HG03066 (cell line): Measurements from ENCODE around the gene NACC2.
"Not testable (repeated sequence)": the region's sequence is repeated elsewhere in the genome, so short reads cannot be mapped to it uniquely, and the experiment has no call there.

Experiments
- ATAC-seq: cut with Tn5 transposase; IDR thresholded peaks from one replicate; pipeline ENCODE4 v1.9.1; 2021; ENCODE audit warnings: low read depth; ENCODE audit not compliant: unreplicated experiment

The NACC2 gene

DNA sequence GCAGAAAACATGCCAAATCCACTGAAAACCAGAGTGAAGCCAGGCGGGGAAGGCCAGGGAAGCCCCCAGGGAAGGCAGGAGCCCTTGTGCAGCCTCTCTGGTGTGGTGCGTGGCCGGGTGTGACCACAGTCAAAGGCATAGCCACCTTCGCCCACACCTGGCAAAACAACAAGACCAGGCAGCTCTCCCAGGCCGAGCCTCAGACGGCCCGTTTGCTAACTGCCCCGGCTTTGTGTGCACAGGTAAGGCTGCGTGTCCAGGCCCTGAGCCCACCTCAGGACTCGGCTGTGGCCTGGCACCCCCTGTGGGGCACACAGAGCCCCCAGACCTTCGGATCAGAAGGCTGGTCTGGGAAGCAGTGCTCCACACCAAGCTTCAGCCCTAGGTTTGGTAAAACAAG lies 17.5 kb upstream of the NACC2 start:
- no peak for ATAC-seq

DNA sequence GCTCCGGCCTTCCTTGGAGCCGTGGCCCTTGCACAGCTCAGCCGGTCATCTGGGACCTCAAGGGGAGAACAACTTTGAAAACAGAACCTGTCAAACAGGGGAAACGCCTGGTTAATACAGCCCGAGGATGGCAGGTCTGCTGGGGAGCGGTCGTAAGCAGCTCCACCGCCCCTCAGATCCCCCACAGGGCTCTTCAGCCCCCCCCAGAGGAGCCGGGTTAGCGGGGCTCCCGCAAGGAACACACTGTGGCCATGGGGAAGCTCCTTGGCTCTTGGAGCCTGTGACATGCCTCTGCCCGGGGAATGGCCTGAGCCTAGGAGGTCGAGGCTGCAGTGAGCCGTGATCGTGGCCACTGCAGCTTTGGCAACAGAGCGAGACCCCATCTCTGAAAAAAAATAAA lies 16.8 kb upstream of the NACC2 start:
- ATAC-seq, result no peak

DNA sequence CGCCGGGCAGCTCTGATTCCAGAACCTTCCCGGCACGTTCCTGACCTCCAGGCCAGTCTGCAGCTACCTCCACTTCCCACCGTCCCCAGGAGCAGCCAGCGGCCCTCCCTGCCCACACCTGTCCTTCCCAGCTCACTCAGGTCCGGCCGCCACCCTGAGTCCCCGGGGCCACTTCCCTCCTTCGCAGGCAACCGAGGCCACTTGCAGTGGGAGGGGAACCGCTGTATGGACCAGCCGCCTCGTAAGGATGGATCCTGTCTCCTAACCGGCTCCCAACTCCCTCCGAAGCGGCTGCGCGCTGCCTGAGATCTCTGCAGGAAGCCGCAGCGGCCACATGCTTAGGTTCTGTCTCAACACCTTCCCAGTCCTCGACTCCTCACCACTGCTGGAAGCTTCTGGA lies 16.1 kb upstream of the NACC2 start:
- ATAC-seq, result no peak

DNA sequence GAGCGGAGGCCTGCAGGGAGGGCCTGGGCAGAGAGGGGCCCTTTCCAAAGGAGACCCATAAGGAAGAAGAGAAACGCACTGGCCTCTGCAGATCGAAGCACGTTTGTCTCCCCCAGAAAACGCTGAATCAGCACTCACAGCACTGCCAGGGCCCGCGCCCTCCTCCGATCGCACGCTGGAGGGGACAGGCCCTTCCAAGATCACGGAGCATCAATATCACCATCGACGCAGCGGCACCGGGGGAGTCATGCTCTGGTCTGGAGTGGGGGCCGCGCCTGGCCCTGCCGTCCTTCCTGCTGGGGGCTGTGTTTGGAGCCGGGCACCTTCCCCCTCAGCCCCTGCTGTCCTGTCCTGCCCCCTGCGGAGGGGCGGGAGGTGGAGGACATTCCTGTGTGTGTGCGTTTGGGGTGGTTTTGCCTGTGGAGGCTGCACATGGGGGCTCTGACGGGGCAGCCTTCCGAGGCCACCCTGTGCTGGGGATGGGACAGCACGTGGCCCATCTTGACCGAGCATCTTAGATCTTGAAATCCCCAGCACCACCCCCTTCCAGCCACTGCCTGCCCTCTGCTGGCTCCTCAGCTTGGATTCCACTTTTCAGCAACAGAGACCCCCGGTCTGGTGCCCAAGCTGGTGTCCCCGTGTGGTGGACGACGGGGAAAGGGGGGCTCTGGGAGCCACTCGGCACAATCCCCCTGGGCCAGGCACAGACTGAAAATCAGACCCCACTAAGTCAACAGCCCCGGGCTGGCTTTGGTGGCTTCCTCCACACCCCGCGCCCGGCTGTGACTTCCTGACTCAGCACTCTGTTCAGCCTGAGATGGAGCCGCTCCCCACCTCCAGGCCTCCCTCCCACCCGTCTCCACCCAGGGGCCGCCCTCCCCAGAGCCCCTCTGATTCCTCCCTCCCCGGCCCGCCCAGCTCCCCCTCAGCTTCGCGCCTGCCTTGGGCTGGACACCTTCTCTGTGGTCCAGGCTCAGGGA lies 15.3 kb upstream of the NACC2 start:
- no peak for ATAC-seq

DNA sequence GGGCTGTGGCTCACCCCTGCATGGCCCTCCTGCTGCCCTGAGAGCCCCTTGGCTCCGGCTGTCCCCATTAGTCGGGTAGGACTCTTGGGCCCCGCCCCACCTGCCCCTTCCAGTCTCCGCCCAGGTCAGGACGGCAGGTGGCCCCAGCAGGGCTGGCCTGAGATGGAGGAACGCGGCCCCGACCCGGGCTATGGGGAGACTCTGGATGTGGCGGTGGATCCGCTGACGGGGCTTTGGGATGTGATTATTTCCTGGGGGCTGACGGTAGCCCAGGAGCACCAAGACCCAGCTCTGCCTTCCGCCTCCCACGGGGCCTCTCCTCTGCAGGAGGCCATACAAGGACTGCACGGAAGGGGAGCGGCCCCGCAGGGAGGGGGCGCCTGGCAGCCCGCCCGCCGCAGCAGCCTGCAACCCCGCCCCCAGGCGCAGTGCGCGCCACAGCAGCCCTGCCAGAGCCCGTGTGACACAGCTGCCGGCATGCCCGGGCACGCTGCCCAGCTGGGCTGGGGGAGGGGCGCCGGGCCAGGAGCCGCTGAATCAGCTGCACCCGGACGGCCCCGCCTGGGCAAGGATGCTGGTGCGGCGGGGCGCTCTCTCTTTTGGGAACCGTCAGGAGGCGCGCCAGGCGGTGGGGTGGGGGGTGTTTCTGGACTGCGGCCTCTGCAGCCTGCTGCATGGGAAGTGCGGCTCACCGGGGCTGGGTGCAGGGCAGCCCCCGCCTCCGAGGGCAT lies 14.4 kb upstream of the NACC2 start:
- ATAC-seq, result peak; percentile 60

DNA sequence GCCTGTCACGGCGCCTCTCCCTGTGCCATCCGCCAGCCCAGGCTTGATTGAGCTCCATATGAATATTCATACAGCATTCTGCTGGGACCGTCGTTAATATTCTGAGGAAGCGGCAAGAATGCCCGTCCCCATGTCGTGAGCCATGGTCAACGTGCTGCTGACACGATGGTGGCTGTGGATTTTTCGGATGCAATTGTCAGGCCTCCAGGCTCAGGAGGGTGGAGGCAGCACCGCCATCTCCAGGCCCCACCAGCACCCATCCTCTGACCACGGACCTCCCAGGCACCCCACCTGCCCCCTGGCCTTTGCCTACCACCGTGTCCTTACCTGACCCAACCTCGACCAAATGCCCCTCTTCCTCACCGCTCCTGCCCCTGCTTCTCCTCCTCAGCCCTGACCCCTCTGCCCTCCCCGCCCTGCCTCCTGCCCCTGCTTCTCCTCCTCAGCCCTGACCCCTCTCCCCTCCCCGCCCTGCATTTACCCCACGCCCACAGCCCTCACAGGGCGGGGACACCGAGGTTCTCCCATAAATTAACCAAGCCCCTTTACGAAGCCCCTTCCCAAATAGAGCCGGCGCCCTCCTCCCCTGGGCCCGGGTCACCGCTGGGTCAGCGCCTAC lies 13.7 kb upstream of the NACC2 start:
- ATAC-seq, result no peak

DNA sequence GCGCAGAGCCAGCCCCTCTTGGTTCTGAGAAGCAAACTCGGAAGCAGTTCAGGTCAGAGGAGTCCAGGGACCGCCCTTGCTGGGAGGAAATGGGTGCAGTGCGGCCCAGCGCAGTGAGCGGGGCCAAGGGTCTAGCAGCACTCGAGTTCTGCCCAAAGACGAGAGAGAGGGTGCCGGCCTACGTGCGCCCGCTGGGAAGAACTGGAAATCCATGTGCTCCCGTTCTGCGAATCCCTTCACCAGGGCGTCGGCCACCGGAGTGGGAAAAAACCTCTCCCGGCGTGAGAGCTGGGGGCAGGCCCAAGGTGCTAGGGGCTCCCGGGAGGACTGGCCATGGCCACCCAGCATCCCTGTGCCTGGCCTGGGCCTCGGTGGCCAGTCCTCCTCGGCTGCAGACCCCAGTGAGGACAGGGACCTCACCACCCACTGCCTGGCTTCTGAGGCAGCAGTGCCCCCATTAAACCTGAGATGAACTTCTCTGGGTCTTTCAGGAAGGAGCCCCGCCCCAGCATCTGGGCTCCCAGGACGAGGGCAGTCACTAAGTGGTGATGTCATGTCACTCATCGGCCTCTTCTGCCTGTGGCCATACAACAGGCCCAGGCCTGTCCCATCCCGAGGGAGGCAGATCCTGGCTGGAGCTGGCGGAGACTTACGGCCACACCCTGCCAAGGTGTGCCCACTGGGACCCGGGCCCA lies 13.0 kb upstream of the NACC2 start:
- no peak for ATAC-seq

DNA sequence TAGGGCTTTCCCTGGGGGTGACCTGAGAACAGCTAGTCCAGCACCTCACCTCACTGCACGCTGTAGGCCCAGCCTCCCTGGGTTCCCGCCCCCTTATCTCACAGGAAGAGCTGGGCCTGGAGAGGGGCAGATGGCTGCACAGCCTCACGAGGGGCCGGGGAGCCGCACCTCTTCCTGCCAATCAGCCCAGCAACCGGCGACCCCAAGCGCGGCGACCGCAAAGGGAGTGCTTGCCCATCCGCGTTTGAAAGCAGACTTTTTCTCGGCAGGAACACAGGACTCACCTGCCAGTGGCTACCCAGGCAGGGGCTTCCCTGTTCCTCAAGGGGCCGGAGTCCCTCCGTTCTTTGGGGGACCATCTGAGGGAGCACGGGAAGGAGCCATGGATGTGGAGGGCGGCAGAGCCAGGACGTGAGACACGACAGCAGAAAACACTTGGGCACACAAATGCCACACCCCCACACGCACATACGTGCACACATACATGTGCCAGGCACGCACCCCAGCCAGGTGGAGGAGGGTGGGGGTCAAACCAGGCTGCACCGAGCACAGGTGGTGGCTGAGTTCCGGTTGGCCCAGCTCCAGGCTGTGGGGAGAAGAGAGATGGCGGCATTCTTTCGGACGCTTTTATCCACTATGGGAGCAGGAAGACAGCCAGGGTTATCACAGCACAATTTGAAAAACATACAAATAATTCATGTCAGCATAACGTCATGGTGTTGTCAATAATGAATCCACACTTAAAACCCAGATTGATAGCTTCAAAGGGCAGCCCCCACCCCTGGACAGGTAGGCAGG lies 12.3 kb upstream of the NACC2 start:
- no peak for ATAC-seq

DNA sequence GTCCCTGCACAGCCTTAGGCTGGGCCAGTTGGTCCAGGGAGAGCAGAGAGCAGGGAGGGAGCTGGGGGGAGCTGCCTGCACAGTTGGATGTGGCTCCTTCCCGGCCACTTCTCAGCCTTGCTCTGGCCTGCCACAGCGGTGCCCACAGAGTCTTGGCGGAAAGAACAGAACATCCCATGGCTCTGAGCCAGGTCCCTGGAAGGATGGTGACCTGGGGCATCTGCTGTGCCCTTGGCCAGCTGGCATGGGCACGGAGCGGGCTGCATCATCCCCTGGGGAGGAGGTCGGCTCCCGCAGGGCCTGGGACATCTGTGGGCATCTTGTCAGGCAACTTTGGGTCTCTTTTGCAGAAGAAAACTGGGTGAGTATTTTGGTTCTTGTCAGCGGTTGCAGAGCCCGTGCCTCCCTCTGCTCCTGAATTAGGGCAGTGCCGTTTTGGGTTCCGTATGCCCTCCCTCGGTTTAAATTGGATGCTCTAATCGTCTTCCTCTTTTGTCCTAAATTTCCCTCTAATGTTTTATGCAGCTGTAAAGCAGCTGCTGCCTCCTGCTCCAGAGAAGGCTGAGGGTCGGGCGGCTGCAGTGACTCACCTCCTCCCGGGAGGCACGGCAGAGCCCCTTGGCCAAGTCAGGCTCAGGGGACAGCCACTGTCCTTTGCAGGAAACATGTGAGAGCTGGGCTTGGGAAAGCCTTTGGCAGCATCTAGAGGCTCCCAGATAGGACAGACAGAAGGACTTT lies 10.5 kb upstream of the NACC2 start:
- ATAC-seq, result no peak

DNA sequence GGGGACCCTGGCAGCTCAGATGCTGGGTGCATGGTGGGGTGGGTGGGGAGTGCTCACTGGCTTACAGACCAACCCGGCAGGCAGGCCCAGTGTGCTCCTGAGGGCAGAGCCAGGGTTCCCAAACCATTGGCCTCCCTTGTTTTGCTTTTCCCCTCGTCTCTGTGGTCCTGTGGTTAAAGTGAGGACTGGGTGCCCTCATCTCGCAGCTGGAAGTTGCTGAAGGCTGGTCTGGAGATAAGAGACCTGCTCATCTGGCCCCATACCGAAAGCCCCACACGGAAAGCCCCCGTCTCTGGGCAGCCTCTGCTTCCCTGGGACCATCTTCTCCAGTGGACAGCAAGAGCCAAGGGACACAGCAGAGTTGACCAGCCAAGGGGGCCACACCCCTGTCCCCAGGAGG lies 9.8 kb upstream of the NACC2 start:
- no peak for ATAC-seq

DNA sequence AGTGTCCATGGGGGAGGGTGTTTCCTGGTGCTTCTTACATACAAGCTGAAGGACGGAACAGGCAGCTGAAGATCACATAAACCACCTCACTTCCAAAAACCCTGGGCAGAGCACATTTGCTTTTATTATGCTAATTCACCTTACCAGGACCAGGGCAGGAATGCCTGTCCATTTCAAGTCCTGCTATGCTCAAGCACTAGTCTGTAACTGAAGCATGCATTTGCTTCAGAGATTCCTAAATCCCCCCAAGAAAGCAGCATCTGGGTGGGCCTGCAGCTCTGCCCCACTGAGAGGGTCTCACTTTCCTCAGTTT lies 9.4 kb upstream of the NACC2 start:
- no peak for ATAC-seq

DNA sequence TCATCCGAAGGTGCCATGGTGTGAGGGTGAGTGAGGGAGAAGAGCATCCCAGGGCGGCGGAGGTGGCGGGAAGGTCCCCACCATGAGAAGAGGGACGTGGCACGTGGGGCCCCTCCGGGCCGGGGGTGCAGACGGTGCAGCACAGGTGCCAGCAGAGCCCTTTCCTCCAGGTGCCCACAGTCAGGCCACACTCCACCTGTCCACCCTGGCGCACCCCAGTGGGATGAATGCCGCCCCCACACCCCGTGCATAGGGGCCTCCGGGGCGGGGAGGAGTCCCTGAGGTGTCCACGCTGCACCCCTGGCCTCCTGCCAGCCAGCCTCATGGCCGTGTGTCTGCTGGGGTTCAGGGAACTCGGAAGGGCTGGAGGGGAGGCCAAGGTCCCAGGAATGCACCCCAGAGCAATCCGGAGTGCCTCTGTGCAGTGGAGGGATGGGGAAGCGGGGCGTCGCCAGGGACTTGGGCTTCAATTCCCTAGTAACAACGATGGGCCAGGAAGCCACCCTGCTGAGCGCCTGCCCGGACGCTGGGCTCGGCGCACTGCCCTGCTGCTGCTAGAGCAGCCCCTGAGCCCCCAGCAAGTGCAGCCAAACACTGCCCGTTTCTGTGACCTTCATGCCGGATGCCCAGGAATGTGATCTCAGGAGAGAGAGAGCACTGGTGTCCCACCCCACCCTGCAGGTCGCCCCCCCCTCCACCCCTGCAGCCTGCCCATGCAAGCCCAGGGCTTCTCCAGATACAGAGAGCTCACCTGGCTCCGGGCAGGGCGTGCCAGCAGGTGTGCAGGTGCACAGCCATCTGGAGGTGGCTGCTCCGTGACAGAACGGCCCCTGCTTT lies 8.8 kb upstream of the NACC2 start:
- ATAC-seq, result no peak

DNA sequence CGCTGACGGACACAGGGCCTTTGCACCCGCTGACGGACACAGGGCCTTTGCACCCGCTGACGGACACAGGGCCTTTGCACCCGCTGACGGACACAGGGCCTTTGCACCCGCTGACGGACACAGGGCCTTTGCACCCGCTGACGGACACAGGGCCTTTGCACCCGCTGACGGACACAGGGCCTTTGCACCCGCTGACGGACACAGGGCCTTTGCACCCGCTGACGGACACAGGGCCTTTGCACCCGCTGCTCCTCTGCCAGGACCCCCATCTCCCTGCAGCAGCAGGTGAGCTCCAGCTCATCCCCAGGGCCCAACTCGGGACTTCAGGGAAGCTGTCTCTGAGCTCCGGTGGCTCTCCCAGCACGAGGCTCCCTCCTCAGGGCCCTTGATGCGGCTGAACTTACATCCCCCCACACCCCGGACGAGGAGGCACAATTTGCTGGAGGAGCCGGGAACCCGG lies 6.6 kb upstream of the NACC2 start:
- ATAC-seq, result not testable (repeated sequence)

DNA sequence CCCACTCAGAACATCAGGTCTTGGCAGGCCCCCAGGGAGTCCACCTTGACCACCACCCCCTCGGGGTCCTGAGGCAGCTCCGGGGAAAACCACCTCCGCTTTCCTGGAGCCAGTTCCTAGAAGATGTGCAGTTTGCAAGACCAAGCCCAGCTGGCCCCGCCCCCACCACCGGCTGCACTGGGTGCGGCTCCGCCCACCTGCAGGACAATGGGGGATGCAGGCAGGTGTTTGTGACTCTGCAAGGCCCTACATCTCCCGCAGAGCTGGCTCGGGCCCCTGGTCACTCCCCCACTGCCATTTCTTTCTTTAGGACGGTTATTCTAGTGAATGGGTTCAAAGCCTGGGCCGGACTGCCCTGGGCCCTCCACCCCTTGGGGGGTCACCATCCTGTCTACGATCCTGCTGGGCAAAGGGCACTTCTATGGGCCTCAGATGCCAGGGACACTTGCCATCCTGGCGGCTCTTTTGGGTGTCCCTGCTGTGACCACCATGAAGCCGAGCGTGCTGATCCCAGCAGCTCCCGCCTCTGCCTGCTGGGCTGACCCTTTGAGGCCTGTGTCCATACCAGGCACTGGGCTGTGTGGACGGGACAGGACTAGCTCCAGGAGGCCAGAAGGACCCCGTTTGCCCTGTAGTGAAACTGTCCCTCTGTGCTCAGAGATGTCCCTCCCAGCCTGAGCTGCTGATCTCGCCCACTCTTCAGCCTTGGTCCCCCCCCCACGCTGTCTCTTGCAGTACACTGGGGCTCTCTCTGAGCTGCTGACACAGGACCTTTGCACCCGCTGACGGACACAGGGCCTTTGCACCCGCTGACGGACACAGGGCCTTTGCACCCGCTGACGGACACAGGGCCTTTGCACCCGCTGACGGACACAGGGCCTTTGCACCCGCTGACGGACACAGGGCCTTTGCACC lies 5.9 kb upstream of the NACC2 start:
- ATAC-seq, result no peak

DNA sequence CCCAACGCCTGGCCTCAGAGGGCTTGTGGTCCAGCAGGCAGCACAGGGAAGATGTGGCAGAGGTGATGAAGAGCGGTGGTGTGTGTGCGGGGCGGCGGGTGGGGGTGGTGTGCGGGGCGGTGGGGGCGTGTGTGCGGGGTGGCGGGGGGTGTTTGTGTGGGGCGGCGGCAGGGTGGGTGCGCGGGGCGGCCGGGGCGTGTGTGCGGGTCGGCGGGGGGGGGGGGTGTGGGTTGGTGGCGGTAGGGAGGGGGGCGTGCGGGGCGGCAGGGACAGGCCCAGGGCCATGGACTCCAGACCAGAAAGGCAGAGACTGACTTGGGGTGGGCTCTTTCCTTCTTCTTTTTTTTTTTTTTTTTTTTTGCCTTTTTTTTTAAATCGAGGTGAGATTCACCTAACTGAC lies 4.5 kb upstream of the NACC2 start:
- ATAC-seq, result no peak

DNA sequence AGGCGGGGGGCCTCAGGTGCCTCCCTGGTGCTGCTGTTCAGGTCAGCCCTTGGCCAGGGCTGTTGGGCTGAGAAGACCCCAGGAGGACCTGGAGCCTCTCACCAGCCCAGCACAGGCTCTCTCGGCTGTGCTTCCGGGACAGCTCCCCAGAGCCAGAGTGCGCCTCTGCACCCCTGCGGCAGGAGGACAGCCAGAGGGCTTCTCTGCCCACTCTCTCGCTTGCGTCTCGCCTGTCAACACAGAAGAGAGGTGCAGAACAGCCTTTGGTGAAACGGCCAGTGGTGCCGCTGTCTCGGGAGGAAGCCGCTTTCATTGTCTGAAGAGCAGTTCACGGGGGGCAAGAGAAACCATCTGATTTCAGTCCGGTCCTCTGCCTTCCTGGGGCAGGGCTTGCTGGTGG lies 3.8 kb upstream of the NACC2 start:
- ATAC-seq, result no peak

DNA sequence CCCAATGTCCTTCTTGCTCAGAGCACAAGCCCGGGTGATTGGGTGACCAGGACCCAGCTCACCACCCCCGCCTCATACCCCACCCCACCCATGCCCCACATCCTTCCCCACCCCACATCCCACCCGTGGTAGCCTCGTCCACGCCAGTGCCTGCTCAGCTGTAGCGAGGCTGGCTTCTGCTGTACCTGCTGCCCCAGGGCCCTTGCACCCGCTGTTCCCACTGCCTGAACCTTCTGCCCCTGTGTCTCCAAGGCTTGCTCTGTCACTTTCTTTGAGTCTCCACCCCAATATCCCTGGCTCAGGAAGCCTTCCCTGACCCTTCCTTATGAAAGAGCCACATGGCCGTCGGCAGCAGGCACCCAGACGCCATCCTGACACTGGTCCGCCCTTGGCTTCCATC lies 3.1 kb upstream of the NACC2 start:
- ATAC-seq, result no peak
